Calu3 (cell line): ENCODE measurements around the gene LRRN2. TPM values are rescaled to one million over a fixed set of nuclear protein-coding genes. Genes with fewer than 3 reads are reported as not detected.

ENCODE experiments used
- BruUV-seq: library from RNA; stranded (reverse); fragments of 400-500 nt; replicated peaks from 2 replicates; lab custom pipeline; 2021; lab: Mats Ljungman, UMichigan
- CTCF ChIA-PET: fragments of 300-600 bp; sonication (Branson Sonifier 250); formaldehyde crosslinking; loops from one replicate; lab custom pipeline; 2022; ENCODE audit warnings: antibody characterized with exemption; lab: Charles Lee
- DNase-seq: peaks from one replicate; pipeline ENCODE4 v3.0.0; 2022
- H3K27ac Mint-ChIP-seq: one replicate; pipeline ENCODE4 v1.8.0; 2022; ENCODE audit warnings: mixed read lengths; ENCODE audit not compliant: unreplicated experiment
- H3K27me3 Mint-ChIP-seq: one replicate; pipeline ENCODE4 v1.8.0; 2022; ENCODE audit warnings: mixed read lengths; ENCODE audit not compliant: unreplicated experiment
- H3K36me3 Mint-ChIP-seq: one replicate; pipeline ENCODE4 v1.8.0; 2022; ENCODE audit warnings: mild to moderate bottlenecking, moderate library complexity, mixed read lengths; ENCODE audit not compliant: insufficient read depth, unreplicated experiment
- H3K4me1 Mint-ChIP-seq: one replicate; pipeline ENCODE4 v1.8.0; 2022; ENCODE audit warnings: mild to moderate bottlenecking, low read depth, mixed read lengths; ENCODE audit not compliant: unreplicated experiment
- H3K4me3 Mint-ChIP-seq: one replicate; pipeline ENCODE4 v1.8.0; 2022; ENCODE audit warnings: mild to moderate bottlenecking, low read depth, moderate library complexity, mixed read lengths; ENCODE audit not compliant: unreplicated experiment
- H3K9me3 Mint-ChIP-seq: one replicate; pipeline ENCODE4 v1.8.0; 2022; ENCODE audit warnings: low read depth, mixed read lengths; ENCODE audit not compliant: unreplicated experiment
- CTCF ChIP-seq: fragments of 200-600 bp; IDR thresholded peaks from one replicate; pipeline ENCODE4 v1.8.0; 2022; ENCODE audit warnings: antibody characterized with exemption; ENCODE audit not compliant: unreplicated experiment
- intact Hi-C: fragments of 100-400 bp; cut with micrococcal nuclease; formaldehyde crosslinking; loops from one replicate; pipeline ENCODE4 v1.10.0; 2022; ENCODE audit not compliant: unreplicated experiment
- total RNA-seq: library from RNA; stranded (reverse); gene quantifications from 2 replicates; pipeline ENCODE4 v1.2.3, GENCODE V29; 2022

LRRN2 gene
- total RNA-seq, 1 experiment from 2014 or later: not detected

GRCh38 chr1:204714861-204715511 lies 29.4 kb upstream of the LRRN2 start:
- Mint-ChIP-seq H3K27me3 (peaks cover 55% of the 10 kb centered on the region), H3K9me3 (peaks cover under 1% of the 10 kb centered on the region), H3K4me3 (no peak overlapping the region), H3K27ac (no peak overlapping the region), H3K36me3 (peaks cover 1% of the 10 kb centered on the region), H3K4me1 (peaks cover 4% of the 10 kb centered on the region)
- intact Hi-C loops: no loop called here
- no peak for TF ChIP-seq CTCF
- no TSS peak for BruUV-seq
- CTCF ChIA-PET: interaction anchor here (1.1 to 1.5 kb wide), 4 partner anchors 11 to 92 kb away, joined by 3 to 6 read pairs (median 6); no protein-coding TSS in a partner anchor
- no peak for DNase-seq

GRCh38 chr1:204714194-204714860 lies 28.8 kb upstream of the LRRN2 start:
- BruUV-seq: no TSS peak
- TF ChIP-seq CTCF: no peak
- H3K36me3 Mint-ChIP-seq: no peaks in the 10 kb centered on the region
- DNase-seq: no peak
- H3K9me3 Mint-ChIP-seq: no peaks in the 10 kb centered on the region
- H3K27ac Mint-ChIP-seq: no peak overlapping the region
- H3K4me3 Mint-ChIP-seq: no peak overlapping the region
- intact Hi-C loops: no loop called here
- CTCF ChIA-PET: interaction anchor here (1.1 to 1.5 kb wide), 4 partner anchors 12 to 93 kb away, joined by 3 to 6 read pairs (median 6); no protein-coding TSS in a partner anchor
- peaks cover 55% of the 10 kb centered on the region for H3K27me3 Mint-ChIP-seq
- peaks cover under 1% of the 10 kb centered on the region for H3K4me1 Mint-ChIP-seq

- Mint-ChIP-seq H3K4me3 (no peak overlapping the region), H3K4me1 (peaks cover 8% of the 10 kb centered on the region), H3K36me3 (no peaks in the 10 kb centered on the region), H3K27ac (no peak overlapping the region), H3K9me3 (no peaks in the 10 kb centered on the region), H3K27me3 (peaks cover 55% of the 10 kb centered on the region)
- intact Hi-C loops: no loop called here
- no TSS peak for BruUV-seq
- DNase-seq: no peak
- CTCF ChIA-PET: no interaction called here
- TF ChIP-seq CTCF: no peak
Observed at GRCh38 chr1:204713541-204713940, 28.0 kb upstream of the LRRN2 start.

GRCh38 chr1:204712708-204713430 lies 27.3 kb upstream of the LRRN2 start:
- no peaks in the 10 kb centered on the region for H3K9me3 Mint-ChIP-seq
- no peak for DNase-seq
- intact Hi-C loops: no loop called here
- TF ChIP-seq CTCF: no peak
- H3K4me3 Mint-ChIP-seq: no peak overlapping the region
- peaks cover 55% of the 10 kb centered on the region for H3K27me3 Mint-ChIP-seq
- peaks cover 15% of the 10 kb centered on the region for H3K4me1 Mint-ChIP-seq
- BruUV-seq: no TSS peak
- H3K36me3 Mint-ChIP-seq: no peaks in the 10 kb centered on the region
- CTCF ChIA-PET: no interaction called here
- H3K27ac Mint-ChIP-seq: no peak overlapping the region
